GM19025 (cell line): Measurements from ENCODE around the gene HLTF.
A peak's percentile ranks its signal among the peaks of the same experiment; 100 is the strongest.

ENCODE experiments used
- ATAC-seq: cut with Tn5 transposase; IDR thresholded peaks from one replicate; pipeline ENCODE4 v1.9.1; 2021; ENCODE audit warnings: mild to moderate bottlenecking, low read depth, moderate library complexity; ENCODE audit not compliant: unreplicated experiment

HLTF gene

DNA sequence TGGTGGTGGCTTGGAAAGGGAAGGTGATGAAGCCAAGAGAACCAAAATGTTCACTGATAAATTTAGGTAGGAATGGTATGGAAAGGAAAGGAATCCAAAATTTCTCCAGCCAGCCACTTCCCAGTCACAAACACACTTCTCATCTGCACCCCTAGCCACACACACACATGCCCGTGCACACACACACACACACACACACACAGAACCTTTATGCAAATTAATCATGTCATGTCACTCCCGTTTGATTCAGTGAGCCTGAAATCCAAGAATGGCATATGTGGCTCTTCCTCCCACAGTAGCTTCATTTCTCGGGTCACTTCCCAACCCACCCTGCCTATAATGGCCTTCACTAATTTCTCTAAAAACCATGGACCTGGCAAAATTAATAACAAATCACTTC, 3.1 kb upstream of the HLTF start:
- ATAC-seq, result no peak

DNA sequence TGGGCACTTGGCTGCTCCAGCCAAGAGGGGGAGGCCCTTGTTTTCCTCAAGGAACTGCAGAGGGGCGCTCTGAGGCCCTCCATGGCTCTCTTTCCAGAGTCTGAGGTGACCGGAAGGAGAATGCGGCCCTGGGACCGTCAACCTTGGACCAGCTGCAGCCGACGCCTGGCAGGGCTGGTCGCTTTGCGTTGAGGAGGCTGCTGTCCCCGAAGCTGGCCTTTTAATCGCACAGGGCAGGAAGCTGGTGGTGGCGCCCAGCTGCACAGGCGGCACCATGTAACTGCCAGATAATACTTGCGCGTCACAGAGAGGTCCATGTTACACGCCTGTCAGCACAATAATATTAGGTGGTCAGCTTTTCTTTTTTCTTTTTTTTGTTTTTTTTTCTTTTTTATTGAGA, 875 bp upstream of the HLTF start:
- no peak for ATAC-seq

DNA sequence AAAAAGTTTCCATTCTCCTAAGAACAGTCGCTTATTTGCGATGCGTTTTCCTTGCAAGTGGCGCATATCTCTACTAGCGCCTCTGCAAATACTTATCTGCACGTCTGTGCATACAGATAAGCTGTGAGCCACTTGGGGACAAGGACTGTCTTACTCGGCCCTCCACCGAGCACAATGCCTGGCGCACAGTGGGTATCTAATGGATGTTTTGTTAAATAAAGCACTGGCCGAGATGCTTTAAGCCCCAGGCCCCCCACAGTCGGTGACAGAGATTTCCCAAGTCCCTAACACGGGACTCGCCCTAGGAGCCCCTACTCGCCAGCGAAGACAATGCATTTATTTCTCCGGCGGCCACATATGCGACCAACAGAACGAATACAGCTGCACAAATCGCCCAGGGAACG, 503 bp downstream of the HLTF start:
- ATAC-seq, result peak; percentile 15

DNA sequence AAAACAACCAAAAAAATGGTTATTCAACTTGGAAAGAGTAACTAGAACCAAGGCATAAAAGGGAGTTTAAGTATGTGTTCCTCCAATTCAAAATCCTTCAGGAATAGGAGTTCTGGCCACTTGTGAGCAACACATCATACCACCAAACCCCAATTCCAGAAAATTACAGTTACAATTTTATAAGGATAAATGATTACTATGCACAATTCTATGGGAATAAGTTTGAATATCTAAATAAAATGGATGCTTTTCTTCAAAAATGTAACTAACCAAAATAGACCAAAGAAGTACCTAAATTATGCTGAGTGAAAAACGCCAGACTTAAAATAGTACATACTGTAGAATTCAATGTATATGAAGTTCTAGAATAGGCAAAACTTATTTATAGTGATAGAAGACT, 4.6 kb downstream of the HLTF start:
- ATAC-seq, result no peak

DNA sequence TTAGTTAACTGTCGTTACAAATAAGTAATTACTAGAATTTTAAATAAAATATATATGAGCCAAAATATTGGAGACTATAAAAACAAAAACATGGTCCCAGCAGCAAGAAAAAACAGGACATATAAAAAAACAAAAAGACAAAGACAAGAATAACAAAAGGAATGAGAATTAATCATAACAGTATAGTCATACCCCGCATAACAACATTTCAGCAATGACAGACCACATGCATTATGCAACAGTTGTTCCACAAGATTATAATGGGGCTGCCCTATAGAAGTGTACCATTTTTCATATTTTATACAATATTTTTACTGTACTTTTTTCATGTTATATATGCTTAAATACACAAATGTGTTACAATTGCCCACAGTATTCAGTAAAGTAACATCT, 5.6 kb downstream of the HLTF start:
- ATAC-seq, result no peak

DNA sequence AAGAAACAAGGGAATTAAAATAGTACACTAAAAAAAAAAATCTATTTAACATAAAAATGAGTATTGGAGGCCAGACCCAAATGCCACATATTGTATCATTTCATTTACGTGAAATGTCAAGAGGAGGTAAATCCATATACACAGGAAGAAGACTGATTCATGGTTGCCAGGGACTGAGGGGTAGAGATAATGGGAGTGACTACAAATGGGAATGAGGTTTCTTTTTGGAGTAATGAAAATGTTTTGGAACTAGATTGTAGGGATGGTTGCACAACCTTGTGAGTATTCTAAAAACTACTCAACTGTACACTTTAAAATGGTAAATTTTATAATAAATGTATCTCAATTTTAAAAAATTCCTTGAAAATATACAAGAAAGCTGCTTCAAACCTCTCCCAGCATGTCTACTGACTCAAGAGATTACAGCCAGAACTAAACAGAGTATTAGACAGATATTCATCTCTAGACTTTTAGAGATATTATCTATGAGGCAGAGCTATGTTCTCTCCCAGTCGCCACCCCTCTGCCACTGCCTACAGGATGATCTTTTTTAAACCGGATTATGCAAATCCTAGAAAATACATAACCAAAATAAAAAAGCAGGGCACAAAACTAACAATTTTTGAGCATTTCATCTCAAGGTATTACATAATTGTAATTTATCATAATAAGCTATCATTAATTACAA, 6.2 kb downstream of the HLTF start:
- ATAC-seq, result no peak

DNA sequence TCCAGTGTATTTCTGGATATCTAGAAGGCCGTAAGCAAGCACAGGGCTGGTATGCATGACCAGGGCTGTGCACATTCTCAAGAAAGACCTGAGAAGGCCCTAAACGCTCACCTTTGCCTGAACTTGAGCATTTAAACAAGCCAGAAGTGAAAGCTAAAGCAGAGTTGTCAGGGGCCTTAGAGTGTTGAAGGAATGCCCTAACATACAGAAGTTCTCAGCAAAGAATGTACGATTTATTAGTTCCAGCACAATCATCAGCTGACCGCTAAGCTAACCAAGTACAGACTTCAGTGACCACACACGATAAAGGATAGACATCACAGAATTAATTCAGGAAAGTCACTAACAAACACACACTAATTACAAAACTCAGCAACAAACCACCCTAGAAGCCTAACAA, 8.7 kb downstream of the HLTF start:
- no peak for ATAC-seq

DNA sequence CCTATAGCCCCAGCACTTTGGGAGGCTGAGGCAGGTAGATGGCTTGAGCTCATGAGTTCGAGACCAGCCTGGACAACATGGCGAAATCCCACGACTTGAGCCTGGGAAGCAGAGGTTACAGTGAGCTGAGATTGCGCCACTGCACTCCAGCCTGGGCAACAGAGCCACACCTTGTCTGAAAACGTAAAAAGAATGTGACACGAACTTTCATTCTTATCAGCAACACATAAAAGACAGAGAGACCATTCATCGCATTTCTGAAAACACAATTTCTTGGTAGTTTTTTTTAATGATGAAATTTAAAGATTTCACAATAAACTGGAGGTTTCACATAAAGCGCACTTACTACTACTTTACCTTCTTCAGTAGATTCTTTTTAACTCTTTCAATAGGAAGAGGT, 18.4 kb downstream of the HLTF start:
- no peak for ATAC-seq

DNA sequence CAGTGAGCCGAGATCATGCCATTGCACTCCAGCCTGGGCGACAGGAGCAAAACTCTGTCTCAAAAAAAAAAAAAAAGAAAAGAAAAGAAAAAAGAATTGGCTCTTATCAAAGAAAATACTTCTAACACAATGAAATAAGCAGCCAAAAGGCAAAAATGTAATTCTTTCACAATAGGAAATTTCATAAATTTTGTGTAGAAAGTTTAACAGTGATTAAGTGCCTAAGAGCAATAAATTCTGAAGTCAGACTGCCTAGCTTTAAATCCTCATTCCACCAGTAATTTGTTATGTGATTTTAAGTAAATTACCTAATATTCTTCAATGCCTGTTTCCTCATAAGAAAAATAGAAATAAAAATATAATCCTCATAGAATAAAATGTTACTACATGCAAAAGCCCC, 24.6 kb downstream of the HLTF start:
- ATAC-seq, result no peak

DNA sequence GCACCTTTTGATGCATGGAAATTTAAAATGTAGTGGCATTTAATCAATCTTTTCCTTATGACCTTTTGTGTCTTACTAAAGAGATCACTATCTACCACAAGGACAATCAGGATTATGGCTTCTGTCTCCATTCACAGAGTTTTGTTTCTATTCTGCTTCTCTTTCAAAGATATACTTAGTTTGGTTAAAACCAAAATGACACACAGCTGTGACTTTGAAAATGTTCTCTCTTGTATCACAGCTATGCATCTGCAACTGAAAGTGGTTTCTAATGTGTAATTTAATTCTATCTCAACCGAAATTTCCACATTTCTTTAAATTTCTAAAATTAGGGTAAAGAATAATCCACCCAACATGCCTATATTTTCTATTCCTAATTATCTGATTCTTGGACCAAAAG, 27.7 kb downstream of the HLTF start:
- ATAC-seq, result no peak

DNA sequence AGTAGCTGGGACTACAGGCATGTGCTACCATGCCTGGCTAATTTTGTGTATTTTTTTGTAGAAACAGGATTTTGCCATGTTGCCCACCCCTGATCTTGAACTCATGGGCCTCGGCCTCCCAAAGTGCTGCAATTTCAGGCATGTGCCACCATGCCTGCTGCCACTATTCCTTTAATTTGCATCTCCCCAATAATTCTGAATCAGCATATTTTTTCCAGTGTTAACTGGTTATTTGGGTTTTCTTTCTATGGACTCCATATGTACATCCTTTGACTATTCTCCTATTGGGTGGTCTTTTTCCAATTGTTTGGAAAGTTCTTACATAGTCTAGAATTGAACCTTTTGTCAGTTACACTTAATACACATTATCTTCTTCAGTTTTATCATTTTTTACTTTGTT, 28.1 kb downstream of the HLTF start:
- no peak for ATAC-seq

DNA sequence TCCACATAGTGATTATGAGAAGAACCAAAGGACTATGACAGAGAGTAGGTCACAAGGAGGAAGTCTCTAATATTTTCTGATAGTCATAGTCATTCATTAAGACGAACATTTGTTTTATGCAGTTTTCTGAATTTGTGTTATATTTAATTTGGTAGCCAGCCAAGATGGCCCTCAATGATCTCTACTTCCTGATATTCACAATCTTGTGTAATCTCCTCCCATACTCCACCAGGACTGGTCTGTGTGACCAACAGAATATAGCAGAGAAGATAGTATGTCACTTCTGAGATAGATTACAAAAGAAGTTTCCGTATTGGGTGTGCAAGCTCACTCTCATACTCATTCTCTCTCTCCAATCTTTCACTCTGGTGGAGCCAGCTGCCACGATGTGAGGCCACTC, 30.8 kb downstream of the HLTF start:
- no peak for ATAC-seq

DNA sequence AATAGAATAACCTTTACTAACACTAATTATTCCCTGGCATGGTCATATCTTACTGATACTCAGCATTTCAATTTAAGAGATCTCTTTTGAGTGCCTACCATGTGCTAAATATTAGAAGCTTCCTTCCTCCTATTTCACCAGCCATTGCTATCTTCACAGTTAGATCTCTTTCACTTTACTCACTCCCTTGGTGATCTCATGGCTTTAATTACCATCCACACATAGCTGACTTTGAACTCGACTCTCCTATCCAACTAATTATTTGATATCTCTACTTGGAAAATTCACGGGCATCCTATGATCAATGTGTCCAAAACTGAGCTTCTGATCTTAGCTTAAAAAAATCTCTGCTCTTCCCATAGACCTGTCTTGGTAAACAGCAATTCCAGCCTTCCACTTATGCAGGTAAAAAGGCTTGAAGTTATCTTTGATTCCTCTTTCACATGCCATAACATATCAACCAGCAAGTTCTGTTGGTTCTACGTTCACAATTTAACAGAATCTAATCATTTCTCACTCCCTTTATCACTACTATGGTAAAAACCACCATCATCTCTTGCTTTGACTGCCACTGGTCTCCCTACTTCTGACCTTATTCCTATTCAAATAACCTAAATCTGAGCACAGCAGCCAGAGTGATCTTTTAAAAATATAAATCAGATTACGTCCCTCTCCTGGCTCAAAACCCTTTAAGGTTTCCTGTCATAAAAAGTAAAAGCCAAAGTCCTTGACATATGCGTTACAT, 41.8 kb downstream of the HLTF start:
- ATAC-seq, result no peak

DNA sequence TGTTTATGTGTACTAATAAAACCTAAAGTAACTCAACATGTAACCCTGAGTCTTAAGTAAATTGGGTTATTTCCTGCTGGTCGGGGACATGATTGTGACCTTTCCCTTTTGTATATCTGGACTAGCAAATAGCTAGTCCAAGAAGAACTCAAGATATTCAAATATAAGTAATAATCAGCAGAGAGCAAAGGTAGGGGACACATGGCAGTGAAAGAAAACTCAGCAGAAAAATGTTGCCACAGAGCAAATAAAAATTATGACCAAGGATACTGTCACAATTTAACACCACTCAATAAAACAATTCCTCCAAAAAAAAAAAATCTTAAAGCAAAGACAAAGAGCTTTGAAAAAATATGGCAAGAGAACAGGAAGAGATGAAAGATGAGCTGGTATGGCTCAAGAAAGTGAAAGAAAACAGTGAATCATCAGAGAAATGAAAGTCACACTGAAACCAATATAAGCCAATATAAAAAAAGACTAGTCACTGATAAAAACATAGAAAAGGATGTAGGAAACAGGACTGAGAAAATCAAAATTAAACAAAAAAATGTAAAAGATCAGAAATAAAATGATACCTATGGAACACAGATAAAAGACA, 43.4 kb downstream of the HLTF start:
- ATAC-seq, result peak; percentile 87

DNA sequence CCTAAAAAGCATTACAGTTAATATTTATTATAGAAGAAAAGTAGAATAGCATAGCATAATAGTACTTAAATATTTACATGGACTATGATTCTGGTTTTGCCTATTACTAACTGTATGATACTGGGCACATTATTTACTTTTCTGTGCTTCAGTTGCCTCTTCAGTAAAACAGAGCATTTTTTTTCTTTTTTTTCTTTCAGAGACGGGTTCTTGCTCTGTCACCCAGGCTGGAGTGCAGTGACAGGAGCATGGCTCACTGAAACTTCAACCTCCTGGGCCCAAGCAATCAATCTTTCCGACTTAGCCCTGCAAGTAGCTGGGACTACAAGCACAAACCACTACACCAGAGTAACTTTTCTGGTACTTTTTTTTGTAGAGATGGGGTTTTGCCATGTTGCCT, 48.0 kb downstream of the HLTF start:
- ATAC-seq, result no peak

DNA sequence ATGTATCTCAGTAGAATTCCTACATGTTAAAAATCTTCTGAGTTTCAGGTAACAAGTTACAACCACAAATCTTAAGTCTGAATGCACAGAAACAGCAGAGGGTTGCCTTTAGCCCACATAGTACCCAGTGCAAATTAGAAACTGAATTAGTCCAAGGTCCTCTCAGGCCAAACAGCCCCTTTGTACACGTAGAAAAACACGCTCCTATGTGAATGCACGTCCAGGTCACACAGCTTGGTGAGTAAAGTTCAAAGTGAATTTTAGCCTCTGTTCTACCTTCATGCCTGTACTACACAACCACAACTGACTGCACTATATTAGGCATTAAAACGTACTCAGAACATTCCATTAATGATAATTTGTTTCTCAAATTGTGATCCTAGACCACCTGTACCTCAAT, 48.6 kb downstream of the HLTF start:
- no peak for ATAC-seq

DNA sequence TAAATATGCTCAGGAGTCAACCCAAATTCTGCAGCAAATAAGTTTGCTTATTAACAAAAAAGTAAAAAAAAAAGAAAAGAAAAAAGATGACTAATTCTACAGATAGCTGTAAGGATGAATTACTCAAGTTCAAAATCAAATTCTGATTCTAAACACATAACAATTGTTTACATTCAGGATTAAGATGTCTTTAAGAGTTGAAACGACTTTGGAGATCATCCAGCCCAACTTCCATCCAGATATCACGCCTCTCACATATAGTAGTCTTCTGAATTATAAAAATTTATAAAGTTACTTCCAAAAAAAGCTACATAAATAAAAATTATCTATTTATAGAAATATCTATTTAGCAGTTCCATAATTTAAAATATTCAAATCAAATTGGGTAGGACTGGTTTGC, 55.2 kb downstream of the HLTF start:
- no peak for ATAC-seq

DNA sequence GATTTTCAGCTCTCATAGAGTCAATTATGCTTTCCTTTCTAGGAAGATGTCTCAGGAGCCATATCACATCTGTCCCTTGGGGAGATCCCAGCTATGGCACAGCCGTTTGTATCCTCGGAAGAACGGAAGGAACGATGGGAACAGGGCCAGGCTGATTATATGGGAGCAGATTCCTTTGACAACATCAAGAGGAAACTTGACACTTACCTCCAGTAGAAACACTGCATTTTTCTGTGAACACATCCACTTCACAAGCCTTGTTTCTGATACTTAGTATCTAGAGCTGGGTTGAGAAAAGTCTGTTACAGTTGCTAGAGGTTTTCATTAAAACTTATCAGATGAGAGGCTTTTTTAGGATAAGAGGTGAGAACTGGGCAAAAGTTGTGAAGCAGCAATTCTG, 59.6 kb downstream of the HLTF start:
- no peak for ATAC-seq

DNA sequence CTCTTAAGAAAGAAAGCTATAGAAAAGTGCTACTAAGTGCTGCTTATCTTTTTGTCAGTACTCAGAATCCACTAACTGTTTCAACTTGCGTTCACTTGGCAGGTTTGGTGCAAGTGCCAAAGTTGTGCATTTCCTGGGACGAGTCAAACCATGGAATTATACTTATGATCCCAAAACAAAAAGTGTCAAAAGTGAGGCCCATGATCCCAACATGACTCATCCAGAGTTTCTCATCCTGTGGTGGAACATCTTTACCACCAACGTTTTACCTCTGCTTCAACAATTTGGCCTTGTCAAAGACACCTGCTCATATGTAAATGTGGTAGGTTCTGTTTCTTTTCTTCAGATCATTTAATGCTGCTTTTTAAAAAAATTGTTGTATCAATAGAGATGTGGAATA, 62.4 kb downstream of the HLTF start:
- no peak for ATAC-seq

DNA sequence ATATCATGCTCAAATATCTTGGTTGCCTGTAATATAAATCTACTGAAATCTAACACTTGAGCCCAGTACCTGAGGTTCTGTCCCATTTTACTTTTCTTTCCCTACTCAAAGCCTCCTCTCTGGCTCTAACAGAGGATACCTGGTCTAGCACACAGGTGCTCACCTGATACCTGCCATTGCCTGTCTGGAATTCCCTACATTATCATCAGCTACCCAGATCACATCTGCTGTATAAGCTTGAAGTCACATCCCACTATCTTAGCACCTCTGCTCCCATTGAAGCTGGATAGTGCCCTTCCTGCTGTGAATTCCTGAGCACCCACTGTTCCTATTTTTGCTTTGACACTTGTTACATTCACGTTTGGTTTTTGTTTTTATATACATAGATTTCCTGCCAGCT, 64.5 kb downstream of the HLTF start:
- no peak for ATAC-seq

DNA sequence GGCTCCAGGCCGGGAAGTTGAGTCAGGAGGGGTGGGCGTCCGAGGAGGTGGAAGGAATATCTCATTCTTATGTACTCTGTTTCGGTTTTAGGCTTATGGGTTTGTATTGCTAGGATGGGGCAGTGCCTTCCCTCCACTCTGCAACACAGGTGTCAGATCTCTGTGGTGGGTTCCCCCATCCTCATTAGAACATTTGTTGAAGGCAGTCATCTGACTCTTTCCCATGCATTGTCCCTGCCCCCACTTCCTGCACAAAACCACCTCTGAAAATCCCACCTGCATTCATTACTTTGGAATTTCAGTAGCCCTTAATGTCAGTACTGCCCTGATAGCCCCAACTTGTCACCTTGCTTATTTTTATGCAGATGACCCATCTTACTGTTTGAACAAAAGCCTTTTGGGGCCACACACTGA, 65.5 kb downstream of the HLTF start:
- no peak for ATAC-seq

DNA sequence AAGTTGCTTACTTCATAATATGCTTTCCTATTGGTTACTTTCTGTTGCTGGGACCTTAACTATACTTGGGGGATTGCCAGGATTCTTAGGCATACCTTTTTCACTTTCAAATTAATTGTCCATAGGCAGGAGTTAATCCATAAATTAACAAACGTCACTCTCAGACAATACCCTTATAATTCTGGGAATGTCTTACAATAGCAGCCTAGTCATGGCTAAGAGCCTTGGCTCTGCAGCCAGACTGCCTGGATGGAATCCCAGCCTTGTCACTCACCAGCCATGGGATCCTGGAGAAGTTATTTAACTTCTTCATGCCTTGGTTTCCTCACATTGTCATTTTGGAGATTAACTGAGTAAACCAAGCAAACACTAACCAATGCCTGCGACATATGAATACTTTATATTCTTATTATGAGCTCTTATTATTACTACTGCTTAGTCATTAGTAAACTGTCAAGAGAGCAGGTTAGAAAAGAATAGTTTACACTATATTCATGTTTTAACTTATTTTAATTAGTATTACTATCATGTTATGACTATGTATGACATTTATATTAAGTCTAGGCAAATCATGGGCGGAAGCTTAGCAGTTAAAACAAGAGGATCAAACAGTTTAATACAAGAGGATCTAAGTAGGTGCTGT, 66.0 kb downstream of the HLTF start:
- no peak for ATAC-seq
